Dermis microvascular lymphatic vessel endothelial cell (primary cell): ENCODE results near the gene SMARCC1. TPM values are rescaled to one million over a fixed set of nuclear protein-coding genes. Genes with fewer than 3 reads are reported as not detected.

Experiments
- DNase-seq, 2 donors: peaks; one replicate each; pipeline versions ENCODE4 v3.0.0 to v3.0.0-alpha.2; 2010; ENCODE audit warnings: low read depth in 2 of 2
- total RNA-seq: library from RNA; depleted of rRNA; stranded (reverse); fragments of >200 nt; gene quantifications from 2 replicates; pipeline ENCODE4 v1.2.1, GENCODE V29; 2014

The SMARCC1 gene
- total RNA-seq, 1 donor from 2014 or later, result 25.7 TPM

DNA sequence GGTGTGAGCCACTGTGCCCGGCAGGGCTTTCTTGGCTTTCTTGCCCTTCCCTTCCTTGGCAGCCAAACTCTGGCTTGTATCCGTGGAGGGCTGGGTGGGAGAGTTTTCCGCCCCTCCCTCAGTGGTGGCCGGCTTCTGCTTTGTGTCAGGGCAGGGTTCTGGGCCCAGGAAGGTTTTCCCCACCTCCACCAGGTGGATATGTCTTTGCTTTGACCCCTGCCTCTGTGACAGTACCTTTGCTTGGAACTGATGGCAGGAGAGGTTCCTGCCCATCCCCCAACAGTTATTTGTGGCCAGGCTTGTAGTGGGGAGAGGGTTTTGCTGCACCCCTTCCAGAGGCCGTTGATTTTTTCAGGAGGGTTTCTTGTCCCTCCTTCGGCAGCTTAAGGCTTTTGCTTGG lies 227.4 kb downstream of the SMARCC1 start:
- DNase-seq, result no peak

DNA sequence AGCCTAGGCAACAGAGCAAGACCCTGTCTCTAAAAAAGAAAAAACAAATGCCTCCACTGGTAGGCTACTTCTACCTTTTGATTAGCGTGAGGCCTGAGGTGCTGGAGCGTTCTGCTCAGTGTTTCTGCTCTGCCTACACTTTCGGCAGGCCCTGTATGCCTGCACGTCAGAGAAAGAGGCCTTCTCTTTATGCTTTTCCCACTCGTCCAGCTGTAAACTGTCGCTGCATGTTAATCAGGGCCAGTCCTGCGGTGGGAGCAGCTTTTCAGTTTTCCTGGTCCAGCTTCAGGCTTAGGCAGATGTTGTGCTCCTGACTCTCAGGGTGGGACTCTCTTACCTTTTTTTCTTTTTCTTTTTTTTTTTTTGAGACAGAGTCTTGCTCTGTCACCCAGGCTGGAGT lies 228.3 kb downstream of the SMARCC1 start:
- no peak for DNase-seq

DNA sequence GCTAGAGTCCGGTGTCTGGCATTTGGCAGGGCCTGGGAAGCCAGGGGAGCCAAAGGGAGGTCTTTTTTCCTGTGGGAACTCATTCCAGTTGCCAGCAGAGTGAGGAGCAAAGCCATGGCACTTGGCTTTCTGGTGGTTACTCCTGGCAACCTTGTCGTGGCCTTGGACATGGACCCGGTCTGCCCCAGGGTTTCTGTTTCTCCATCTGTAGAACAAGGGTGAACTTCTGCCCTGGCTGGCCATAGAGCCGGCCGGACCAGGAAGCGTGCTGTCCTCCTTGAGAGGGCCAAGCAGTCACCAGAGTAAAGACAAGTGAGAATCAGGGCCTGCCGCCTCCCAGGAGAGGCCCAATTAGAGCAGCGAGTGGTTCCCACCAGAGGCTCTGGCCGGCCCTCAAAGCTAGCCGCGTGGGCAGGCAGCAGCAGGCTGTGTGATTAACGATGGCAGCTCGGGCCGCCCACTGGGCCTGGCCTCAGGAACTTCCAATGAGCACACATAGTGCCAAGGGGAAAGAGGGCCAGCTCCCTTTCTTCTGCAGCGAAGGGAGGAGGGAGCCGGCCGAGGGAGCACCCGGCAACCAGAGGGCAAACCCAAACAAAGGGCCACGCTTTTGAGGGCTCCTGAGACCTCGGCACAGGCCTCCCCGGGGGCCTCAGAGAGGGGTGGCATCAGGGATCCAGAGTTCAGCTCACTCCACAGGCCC lies 239.1 kb downstream of the SMARCC1 start:
- no peak for DNase-seq

DNA sequence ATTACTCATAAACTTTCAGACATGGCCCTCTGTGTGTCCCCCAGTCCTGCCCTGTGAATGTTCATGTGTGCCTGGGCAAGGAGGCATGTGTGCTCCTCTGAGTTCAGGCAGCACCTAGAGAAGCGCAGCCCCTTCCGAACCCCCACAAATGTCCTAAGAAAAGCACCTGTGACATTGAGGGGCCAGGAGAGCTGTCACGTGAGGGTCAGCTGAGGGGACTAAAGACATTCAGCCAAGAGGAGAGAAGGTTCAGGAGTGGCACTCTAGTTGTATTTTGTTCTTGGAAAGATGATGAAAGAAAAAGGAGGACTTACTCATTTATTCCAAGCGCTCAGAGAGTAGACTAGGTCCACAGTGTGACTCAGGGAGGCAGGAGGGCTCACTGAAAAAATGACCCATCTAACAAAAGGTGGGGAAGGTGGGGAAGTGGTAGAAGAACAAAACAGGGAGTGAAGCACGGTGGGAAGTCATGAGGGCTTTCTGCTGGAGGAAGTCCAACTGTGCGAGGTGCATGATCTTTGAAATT lies 240.0 kb downstream of the SMARCC1 start:
- DNase-seq, result no peak

DNA sequence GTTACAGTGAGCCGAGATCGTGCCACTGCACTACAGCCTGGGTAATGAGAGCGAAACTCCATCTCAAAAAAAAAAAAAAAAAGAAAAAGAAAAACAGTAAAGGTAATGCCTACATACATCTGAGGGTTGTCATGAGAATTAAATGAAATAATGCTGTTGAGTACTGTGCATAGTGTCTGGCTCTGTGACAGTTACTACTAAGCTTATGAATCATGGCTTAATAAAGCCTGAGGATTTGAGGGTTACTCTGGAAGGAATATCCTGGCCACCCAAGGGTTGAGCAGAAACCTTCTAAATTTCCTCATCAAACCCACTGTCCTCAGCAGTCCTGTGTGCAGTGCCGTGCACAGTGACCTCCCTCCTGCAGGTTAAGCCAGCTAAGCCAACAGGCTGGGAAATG lies 241.4 kb downstream of the SMARCC1 start:
- DNase-seq, result no peak

DNA sequence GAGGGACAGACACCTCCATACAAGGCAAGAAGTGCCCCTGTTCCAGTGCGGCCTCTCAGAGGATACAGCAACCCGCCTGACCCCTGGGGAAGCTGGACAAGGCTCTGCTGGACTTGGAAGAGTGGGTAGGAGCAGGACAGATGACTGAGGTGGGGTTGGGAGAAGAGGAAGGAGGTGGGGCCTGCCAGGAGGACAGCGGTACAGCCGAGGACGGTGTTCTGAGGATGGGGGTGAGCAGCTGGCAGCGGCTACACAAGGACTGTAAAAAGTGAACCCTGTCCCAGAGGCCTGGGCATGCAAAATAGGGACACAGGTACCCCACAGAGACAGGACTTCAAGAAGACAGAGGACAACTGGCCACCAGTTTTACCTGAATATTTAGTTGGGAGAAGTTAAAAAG lies 244.7 kb downstream of the SMARCC1 start:
- no peak for DNase-seq

DNA sequence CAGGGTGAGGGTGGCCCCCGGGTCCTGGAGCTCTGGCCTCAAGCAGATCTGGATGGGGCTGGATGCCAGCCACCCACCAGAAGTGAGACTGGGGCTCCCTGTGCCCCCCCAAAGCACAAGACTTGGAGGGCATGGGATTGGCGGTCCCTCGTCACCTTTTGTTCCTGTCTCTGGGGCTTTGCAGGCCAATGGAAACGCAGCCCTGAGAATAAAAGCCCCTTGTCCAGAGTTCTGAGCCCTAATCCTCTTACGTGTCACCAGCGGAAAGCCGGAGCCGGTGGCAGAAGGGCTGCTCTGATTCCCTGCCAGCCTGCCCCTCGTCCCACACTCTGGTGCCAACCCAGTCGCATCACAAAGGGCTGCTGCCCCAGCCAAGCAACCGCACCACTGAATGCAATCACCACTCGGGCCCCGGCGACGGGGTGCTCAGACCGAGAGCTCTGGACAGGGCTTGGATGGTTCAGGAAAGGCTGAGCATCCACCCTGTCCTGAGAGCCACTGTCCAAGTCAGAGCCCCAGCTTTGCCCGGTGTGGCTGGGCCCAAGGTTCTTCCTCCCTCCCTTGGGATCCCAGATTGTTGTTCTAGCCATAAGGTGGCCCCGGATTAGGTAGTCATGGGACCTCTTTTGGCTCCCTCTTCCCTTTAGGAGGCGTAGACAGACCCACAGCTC lies 245.3 kb downstream of the SMARCC1 start:
- no peak for DNase-seq

Other genes starting within 250 kb of the SMARCC1 start
- 0.26 and 0.38 TPM in 2 replicates for gene CSPG5, start 203.0 kb downstream of the SMARCC1 start, total RNA-seq
- gene DHX30, start 21.2 kb upstream of the SMARCC1 start, total RNA-seq, result 44.3 and 63.3 TPM in 2 replicates
- 41.2 and 53.1 TPM in 2 replicates for gene MAP4, start 234.5 kb upstream of the SMARCC1 start, total RNA-seq